Activated T-helper 1 cell treated with anti-CD3 and anti-CD28 coated beads, Interleukin-12 subunit alpha, Interleukin-12 subunit beta, Interleukin-2, Interleukin-4 antibody, amounts not matched to agents 30 ng/mL and 10 ng/mL and 1 ng/mL, durations not matched to agents 14 hours and 24 hours and 36 hours (primary cell): Measurements from ENCODE around the gene ARHGAP6. TPM values are rescaled to one million over a fixed set of nuclear protein-coding genes. Genes with fewer than 3 reads are reported as not detected.

Experiments used
- DNase-seq: peaks from one replicate; pipeline ENCODE4 v3.0.0; 2021; ENCODE audit warnings: low spot score
- H3K27ac Mint-ChIP-seq: one replicate; pipeline ENCODE4 v1.8.0; 2021; ENCODE audit warnings: mild to moderate bottlenecking, mixed read lengths
- H3K27me3 Mint-ChIP-seq: one replicate; pipeline ENCODE4 v1.8.0; 2022; ENCODE audit warnings: mild to moderate bottlenecking, moderate library complexity, mixed read lengths; ENCODE audit not compliant: insufficient read depth
- H3K36me3 Mint-ChIP-seq: one replicate; pipeline ENCODE4 v1.8.0; 2021; ENCODE audit warnings: low read depth, mixed read lengths
- H3K4me1 Mint-ChIP-seq: one replicate; pipeline ENCODE4 v1.8.0; 2021; ENCODE audit warnings: low read depth, mixed read lengths
- H3K4me3 Mint-ChIP-seq: one replicate; pipeline ENCODE4 v1.8.0; 2021; ENCODE audit warnings: mild to moderate bottlenecking, moderate library complexity, mixed read lengths
- H3K9me3 Mint-ChIP-seq: one replicate; pipeline ENCODE4 v1.8.0; 2021; ENCODE audit warnings: mixed read lengths
- intact Hi-C: fragments of 100-400 bp; cut with micrococcal nuclease; formaldehyde crosslinking; loops from one replicate; pipeline ENCODE4 v1.15.1; 2024
- total RNA-seq: library from RNA; stranded (reverse); gene quantifications from 2 replicates; pipeline ENCODE4 v1.2.3, GENCODE V29; 2022

The ARHGAP6 gene
- total RNA-seq, 1 donor from 2014 or later = not detected

DNA sequence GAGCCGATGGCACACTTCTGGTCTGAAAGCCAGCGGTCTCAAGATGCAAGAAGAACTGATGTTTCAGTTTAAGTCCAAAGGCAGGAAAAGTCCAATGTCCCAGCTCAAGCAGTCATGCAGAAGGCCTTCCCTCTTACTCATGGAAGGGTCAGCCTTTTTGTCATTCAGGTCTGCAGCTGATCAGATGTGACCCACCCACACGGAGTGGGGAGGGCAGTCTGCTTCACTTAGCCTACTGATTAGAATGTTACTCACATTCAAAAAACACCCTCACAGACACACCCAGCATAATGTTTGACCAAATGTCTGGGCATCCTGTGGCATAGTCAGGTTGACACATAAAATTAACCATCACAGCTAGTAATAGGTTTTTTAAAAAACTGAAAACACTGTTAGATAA is 548.0 kb downstream of the ARHGAP6 start:
- Mint-ChIP-seq H3K36me3 (peaks cover 25% of the 10 kb centered on the region), H3K4me1 (peaks cover 17% of the 10 kb centered on the region), H3K27me3 (no peaks in the 10 kb centered on the region), H3K9me3 (no peaks in the 10 kb centered on the region), H3K4me3 (no peak overlapping the region), H3K27ac (no peak overlapping the region)
- intact Hi-C loops = no loop called here
- no peak for DNase-seq

DNA sequence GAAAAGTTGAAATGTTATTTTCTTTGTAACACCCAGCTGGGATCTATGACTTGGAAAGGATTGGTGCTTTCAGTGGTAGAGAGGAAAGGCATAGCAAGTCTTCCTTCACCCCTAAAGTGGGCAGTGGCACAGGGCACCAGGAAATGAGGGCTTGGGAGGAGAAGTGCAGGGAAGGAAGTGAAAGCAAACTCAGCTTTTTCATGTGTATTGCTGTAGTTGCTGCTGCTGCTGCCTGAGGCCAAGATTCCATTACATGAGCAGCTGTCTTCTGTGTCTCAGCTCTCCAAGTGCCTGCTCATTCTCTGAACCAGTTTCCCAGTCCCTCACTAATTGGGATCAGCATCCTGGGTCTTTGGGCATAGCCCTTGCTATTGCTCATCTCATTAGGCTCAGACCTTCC is 552.0 kb downstream of the ARHGAP6 start:
- intact Hi-C loops = loop anchor here (5.0 kb wide), 1 partner anchor 1171 kb away; no protein-coding TSS in a partner anchor
- peaks cover 16% of the 10 kb centered on the region for H3K36me3 Mint-ChIP-seq
- peaks cover 21% of the 10 kb centered on the region for H3K4me1 Mint-ChIP-seq
- no peaks in the 10 kb centered on the region for H3K9me3 Mint-ChIP-seq
- H3K4me3 Mint-ChIP-seq = peak overlapping the region; percentile 60
- peak overlapping the region; percentile 58 for H3K27ac Mint-ChIP-seq
- H3K27me3 Mint-ChIP-seq = no peaks in the 10 kb centered on the region
- DNase-seq = no peak

DNA sequence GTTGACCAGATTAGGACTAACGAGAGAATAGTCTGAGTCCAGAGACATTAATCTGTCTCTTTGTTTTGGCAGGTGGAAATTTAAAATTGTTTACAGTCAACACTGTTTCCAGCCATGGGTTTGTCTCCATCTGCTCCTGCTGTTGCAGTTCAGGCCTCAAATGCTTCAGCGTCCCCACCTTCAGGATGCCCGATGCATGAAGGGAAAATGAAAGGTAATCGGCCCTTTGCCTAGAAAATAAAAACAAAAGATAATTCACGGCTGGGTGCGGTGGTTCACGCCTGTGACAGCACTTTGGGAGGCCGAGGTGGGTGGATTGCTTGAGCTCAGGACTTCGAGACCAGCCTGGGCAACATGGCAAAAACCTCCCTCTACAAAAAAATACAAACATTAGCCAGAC is 553.8 kb downstream of the ARHGAP6 start:
- peak overlapping the region; percentile 92 for H3K4me3 Mint-ChIP-seq
- intact Hi-C loops = loop anchor here (2.0 to 5.0 kb wide), 2 partner anchors 647 to 1170 kb away; partner anchors contain the start of gene MSL3
- no peaks in the 10 kb centered on the region for H3K9me3 Mint-ChIP-seq
- H3K36me3 Mint-ChIP-seq = peaks cover 12% of the 10 kb centered on the region
- H3K27ac Mint-ChIP-seq = peak overlapping the region; percentile 97
- H3K27me3 Mint-ChIP-seq = no peaks in the 10 kb centered on the region
- peaks cover 21% of the 10 kb centered on the region for H3K4me1 Mint-ChIP-seq
- DNase-seq = no peak

DNA sequence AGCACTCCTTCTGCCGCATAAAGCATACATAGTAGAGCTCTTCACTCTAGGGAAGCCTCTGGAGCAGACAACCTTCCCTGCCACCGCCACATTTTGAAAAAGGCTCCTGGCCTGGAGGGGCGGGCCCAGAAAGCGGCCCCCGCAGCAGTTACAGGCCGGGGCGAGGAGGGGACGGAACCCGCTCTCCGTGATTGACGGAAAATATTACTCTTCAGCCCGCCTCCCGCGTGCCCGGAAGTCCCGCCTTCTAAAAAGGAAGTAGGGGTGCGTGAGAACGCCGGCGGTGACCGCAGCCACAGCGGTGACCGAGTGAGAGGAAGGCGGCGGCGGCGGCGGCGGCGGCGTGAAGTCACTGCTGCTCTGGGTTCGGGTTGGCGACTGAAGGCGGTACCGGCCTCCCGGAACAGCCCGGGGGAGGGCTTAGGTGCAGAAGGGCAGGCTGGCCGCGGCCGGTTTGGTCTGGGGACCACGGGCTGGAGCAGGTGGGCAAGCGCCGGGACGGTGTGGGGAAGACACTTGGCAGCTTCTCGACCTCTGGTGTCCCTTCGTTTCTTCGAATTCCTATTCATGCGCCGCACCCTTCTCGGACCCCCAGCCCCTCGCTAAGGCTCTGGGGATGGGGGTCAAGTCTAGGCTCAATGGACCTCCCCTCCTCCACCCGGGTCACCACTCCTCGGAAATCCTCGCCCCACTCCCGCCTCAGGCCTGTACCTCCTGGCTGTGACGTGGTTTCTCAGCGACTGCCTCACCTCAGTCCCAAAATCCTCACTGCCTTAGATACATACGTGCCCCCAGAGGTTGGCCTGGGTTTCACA is 554.5 kb downstream of the ARHGAP6 start, which contains the start of gene HCCS:
TSS of gene HCCS (plus strand) at position 296 of the 815 bp plus-strand sequence. CDS start 729 bp downstream, outside the sequence.
- Mint-ChIP-seq H3K4me3 (peak within 1 kb of the TSS; percentile 92), H3K36me3 (peaks cover 12% of the 10 kb centered on the region), H3K9me3 (no peaks in the 10 kb centered on the region), H3K4me1 (peaks cover 21% of the 10 kb centered on the region), H3K27ac (peak within 1 kb of the TSS; percentile 97), H3K27me3 (no peaks in the 10 kb centered on the region)
- intact Hi-C loops = loop anchor here (2.0 to 5.0 kb wide), 2 partner anchors 648 to 1169 kb away; partner anchors contain the start of gene MSL3
- peak; percentile 79 for DNase-seq

DNA sequence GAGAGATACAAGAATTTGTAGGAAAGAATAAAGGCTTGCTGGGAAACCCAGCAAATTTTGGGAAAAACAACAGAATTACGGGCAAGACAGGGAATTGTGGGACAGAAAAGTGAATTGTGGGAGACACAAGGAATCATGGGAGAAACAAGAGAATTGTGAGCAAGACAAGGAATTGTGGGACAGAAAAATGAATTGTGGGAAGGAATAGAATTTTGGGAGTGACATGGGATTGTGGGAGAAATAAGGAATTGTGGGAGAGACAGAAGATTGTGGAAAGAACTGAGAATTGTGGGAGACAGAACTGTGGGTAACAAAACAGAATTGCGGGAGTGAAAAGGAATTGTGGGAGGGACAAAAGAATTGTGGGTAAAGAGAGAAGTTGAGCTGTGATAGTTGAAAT is 555.8 kb downstream of the ARHGAP6 start:
- H3K9me3 Mint-ChIP-seq = no peaks in the 10 kb centered on the region
- no peak overlapping the region for H3K4me3 Mint-ChIP-seq
- DNase-seq = no peak
- H3K27ac Mint-ChIP-seq = no peak overlapping the region
- H3K4me1 Mint-ChIP-seq = peaks cover 21% of the 10 kb centered on the region
- H3K27me3 Mint-ChIP-seq = no peaks in the 10 kb centered on the region
- H3K36me3 Mint-ChIP-seq = peaks cover 5% of the 10 kb centered on the region
- intact Hi-C loops = loop anchor here (2.0 to 5.0 kb wide), 2 partner anchors 649 to 1168 kb away; partner anchors contain the start of gene MSL3

DNA sequence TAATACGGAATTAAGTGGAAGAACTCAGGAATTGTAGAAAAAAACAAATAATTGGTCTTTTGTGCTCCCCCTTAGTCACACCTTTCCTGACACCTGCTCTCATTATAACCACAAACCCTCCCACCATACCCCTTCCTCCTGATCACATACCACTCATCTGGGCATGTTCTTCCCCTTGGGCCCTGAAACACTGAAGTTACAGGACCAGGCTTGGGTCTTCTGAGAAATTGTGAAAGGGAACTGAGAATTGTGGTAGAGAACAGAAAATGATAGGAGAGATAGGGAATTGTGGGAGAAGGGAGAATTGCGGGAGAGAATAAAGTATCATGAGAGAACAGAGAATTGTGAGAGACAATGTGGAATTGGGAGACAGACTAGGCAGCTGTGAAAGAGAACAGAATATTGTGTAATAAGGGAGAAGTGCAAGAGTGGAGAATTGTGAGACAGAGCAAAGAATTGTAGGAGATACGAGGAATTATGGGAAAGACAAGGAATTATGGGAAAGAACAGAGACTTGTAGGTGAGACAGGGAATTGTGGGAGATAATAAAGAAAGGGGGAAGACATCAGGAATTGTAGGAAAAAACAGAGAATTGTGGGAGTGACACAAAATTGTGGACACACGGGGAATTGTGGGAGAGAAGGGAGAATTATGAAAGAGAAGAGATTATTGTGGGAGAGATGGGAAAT is 557.3 kb downstream of the ARHGAP6 start:
- H3K27me3 Mint-ChIP-seq = no peaks in the 10 kb centered on the region
- H3K4me3 Mint-ChIP-seq = no peak overlapping the region
- no peaks in the 10 kb centered on the region for H3K9me3 Mint-ChIP-seq
- H3K4me1 Mint-ChIP-seq = peaks cover 10% of the 10 kb centered on the region
- no peak overlapping the region for H3K27ac Mint-ChIP-seq
- intact Hi-C loops = no loop called here
- no peak for DNase-seq
- H3K36me3 Mint-ChIP-seq = no peaks in the 10 kb centered on the region

DNA sequence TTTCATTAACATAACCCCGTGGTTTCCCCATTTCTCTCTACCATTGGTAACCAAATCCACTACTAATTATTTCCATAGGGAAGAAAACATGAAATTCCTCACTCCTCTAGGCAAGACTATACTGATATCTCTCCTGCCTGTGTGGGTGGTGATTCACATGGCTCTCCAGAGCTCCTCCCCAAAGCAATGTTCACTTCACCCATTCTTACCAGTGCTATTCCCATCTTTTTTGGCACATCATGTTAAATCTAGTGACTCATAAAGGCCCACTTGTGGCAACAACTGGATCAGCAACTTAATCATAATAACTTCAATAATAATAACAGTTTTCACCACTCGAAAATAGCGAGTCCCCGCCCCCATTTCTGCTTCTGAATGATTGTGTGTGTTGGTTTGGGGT is 560.6 kb downstream of the ARHGAP6 start:
- H3K4me1 Mint-ChIP-seq = no peaks in the 10 kb centered on the region
- no peak overlapping the region for H3K4me3 Mint-ChIP-seq
- H3K27ac Mint-ChIP-seq = no peak overlapping the region
- no peak for DNase-seq
- H3K9me3 Mint-ChIP-seq = no peaks in the 10 kb centered on the region
- no peaks in the 10 kb centered on the region for H3K36me3 Mint-ChIP-seq
- intact Hi-C loops = no loop called here
- no peaks in the 10 kb centered on the region for H3K27me3 Mint-ChIP-seq

DNA sequence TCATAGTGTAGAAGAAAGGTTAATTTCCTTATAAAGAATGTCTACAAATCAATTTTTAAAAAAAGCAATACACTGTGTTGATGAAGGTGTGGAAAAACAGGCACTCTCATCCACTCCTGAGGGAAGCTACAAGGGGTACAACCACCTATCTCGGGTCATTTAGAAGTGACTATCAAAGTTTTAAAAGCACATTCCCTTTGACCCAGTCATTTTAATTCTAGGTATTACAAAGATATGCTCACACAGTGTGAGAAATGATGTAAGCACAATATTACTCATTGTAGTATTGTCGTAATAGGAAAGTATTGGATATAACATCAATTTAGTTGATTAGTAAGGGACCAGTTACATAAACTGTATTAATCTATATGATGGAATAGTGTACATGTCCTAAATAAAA is 562.0 kb downstream of the ARHGAP6 start:
- no peaks in the 10 kb centered on the region for H3K36me3 Mint-ChIP-seq
- H3K4me3 Mint-ChIP-seq = no peak overlapping the region
- intact Hi-C loops = no loop called here
- no peak for DNase-seq
- no peaks in the 10 kb centered on the region for H3K9me3 Mint-ChIP-seq
- no peak overlapping the region for H3K27ac Mint-ChIP-seq
- H3K4me1 Mint-ChIP-seq = no peaks in the 10 kb centered on the region
- H3K27me3 Mint-ChIP-seq = no peaks in the 10 kb centered on the region

DNA sequence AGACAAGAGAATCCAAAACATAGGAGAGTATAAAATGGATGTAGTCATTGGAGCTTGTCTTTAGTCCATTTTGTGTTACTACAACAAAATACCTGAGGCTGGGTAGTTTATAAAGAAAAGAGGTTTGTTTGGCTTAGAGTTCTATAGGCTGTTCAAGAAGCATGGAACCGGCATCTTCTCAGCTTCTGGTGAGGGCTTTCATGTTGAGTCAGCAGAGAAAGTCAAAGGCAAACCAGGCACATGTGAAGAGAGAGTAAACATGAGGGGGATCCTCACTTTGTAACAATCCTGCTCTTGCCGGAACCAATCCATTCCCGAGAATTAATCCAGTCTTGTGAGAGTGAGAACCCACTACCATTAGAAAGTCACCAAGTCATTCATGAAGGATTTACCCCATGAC is 562.7 kb downstream of the ARHGAP6 start:
- Mint-ChIP-seq H3K27me3 (no peaks in the 10 kb centered on the region), H3K4me1 (no peaks in the 10 kb centered on the region), H3K27ac (no peak overlapping the region), H3K9me3 (no peaks in the 10 kb centered on the region), H3K4me3 (no peak overlapping the region), H3K36me3 (no peaks in the 10 kb centered on the region)
- intact Hi-C loops = no loop called here
- DNase-seq = no peak

DNA sequence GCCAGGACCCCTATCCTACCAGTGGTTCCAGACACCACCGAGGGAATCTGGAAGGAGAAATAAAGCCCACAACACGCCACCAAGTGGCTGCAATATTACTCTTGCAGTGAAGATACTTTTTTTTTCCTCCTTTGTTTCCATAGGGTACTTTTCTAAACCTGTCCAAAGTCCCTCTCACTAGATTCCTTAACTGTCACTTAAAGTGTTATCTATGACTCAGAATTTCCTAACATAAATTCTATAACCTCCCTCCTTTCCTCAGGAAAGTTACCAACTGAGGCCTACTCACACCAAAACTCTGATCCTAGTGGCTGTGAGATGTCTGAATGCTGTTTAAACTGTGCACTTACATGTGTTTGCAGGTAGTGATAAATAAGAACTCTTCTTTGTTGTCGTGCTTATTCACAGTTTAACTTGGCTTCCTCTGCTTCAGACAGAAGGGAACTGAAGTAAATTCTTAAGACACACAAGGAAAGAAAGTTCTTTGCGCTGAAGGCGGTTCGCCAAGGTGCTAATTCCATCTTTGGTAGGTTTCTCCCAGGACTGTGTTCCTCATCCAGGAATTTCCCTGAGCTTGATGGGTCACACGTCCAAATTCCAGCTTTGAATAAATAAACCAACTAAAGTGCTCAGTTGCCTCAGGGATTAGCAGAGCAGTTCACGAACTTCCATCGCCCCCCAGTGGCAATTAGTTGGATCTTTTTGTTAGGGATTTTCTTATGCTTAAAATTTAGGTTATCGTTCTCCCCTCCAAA is 565.3 kb downstream of the ARHGAP6 start:
- H3K27me3 Mint-ChIP-seq = no peaks in the 10 kb centered on the region
- H3K9me3 Mint-ChIP-seq = no peaks in the 10 kb centered on the region
- no peak overlapping the region for H3K4me3 Mint-ChIP-seq
- no peaks in the 10 kb centered on the region for H3K36me3 Mint-ChIP-seq
- H3K27ac Mint-ChIP-seq = no peak overlapping the region
- no peaks in the 10 kb centered on the region for H3K4me1 Mint-ChIP-seq
- intact Hi-C loops = no loop called here
- DNase-seq = no peak

DNA sequence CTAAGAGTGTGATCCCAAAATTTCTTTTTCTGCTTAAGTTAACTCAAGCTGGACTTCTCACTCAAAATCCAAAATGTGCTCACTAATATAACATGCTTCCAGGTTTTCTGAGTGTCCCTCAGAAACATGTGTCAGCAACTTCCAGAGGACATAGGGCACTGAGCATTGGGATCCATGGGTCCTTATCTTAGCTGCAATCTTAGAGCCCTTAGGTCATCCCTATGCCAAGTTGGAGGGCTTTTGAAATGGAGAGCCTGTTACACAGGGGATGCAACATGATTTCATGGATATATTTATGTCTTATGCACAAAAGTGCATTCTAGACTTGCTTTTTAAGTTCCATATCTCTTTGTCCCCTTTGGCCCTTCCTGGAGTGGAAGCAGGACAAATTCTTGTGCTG is 566.3 kb downstream of the ARHGAP6 start:
- no peaks in the 10 kb centered on the region for H3K9me3 Mint-ChIP-seq
- no peaks in the 10 kb centered on the region for H3K36me3 Mint-ChIP-seq
- no peak overlapping the region for H3K4me3 Mint-ChIP-seq
- no peak overlapping the region for H3K27ac Mint-ChIP-seq
- no peak for DNase-seq
- no peaks in the 10 kb centered on the region for H3K27me3 Mint-ChIP-seq
- no peaks in the 10 kb centered on the region for H3K4me1 Mint-ChIP-seq
- intact Hi-C loops = no loop called here

DNA sequence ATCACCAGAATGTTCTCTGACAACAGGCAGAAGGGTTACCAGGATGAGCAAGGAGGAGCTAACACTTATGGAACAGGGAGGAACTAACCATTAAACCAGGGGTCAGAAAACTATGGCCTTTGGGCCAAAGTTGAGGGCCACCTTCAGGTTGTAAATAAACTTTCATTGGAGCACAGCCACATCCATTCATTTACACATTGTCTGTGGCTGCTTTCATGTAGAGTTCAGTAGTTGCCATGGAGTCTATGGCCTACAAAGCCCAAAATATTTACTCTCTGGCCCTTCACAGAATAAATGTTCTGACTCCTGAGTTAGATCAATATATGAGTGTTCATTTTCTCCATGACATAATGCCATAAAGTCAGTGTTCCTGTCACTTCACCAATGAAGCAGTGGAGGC is 567.8 kb downstream of the ARHGAP6 start:
- Mint-ChIP-seq H3K36me3 (no peaks in the 10 kb centered on the region), H3K4me1 (no peaks in the 10 kb centered on the region), H3K4me3 (no peak overlapping the region), H3K9me3 (no peaks in the 10 kb centered on the region), H3K27ac (no peak overlapping the region), H3K27me3 (no peaks in the 10 kb centered on the region)
- DNase-seq = no peak
- intact Hi-C loops = no loop called here
